GM12878 (cell line): ENCODE measurements around the gene CPNE6. TPM values are rescaled to one million over a fixed set of nuclear protein-coding genes. Genes with fewer than 3 reads are reported as not detected.

ENCODE experiments used
- ATAC-seq: fragments of 200-7000 bp; cut with Tn5 transposase; 3 replicates; pipeline ENCODE4 v1.9.1; 2020; ENCODE audit warnings: mild to moderate bottlenecking, moderate library complexity
- BruUV-seq: library from RNA; stranded (reverse); fragments of 400-500 nt; replicated peaks from 2 replicates; lab custom pipeline; 2021; lab: Mats Ljungman, UMichigan
- CTCF ChIA-PET: fragments of 300-600 bp; sonication (Branson Sonifier 250); formaldehyde crosslinking; extraction: SDS; loops from one replicate; lab custom pipeline; 2021; ENCODE audit warnings: inconsistent platforms; lab: Yijun Ruan, JAX
- POLR2A ChIA-PET: fragments of 350-600 bp; formaldehyde crosslinking; extraction: SDS; loops from one replicate; lab custom pipeline; 2021; ENCODE audit warnings: inconsistent platforms; lab: Charles Lee
- RAD21 ChIA-PET: fragments of 300-600 bp; sonication (Branson Sonifier 250); formaldehyde crosslinking; loops from one replicate; lab custom pipeline; 2023; ENCODE audit warnings: antibody characterized with exemption; ENCODE audit not compliant: unreplicated experiment; lab: Charles Lee
- SMC1A ChIA-PET: fragments of 300-600 bp; sonication (Branson Sonifier 250); formaldehyde crosslinking; loops from one replicate; lab custom pipeline; 2023; ENCODE audit not compliant: unreplicated experiment, uncharacterized antibody; lab: Charles Lee
- DNase-seq: peaks from one replicate; pipeline ENCODE4 v3.0.0-alpha.2; 2011; ENCODE audit warnings: low read depth, low spot score
- FAIRE-seq: peaks from 3 replicates; lab custom pipeline; 2011; peaks lifted over from hg19 to GRCh38; lab: Jason Lieb, UNC
- H2AFZ ChIP-seq: 2 replicates; pipeline ENCODE4 v1.6.0; 2011; ENCODE audit warnings: low read depth, low read length, control low read depth; ENCODE audit not compliant: control insufficient read depth
- H3K27ac ChIP-seq: 2 replicates; pipeline ENCODE4 v1.5.1; 2011; ENCODE audit warnings: control low read depth; ENCODE audit not compliant: control insufficient read depth, insufficient read depth
- H3K27me3 ChIP-seq, 2 experiments: replicated peaks in 1 of 2; 2 replicates each; pipeline versions ENCODE4 v1.6.0 to v1.6.1; 2011; ENCODE audit warnings: low read length in 1 of 2; ENCODE audit not compliant: control insufficient read depth in 2 of 2, insufficient read depth in 2 of 2
- H3K36me3 ChIP-seq, 2 experiments: 2 replicates each; pipeline ENCODE4 v1.5.1; 2011; ENCODE audit warnings: low read length in 1 of 2; ENCODE audit not compliant: control insufficient read depth in 2 of 2, insufficient read depth in 2 of 2
- H3K4me1 ChIP-seq: 2 replicates; pipeline ENCODE4 v1.6.1; 2011; ENCODE audit warnings: mild to moderate bottlenecking, low read length, moderate library complexity, mixed read lengths; ENCODE audit not compliant: control insufficient read depth, insufficient read depth
- H3K4me2 ChIP-seq: 2 replicates; pipeline ENCODE4 v1.6.0; 2011; ENCODE audit warnings: control low read depth; ENCODE audit not compliant: control insufficient read depth, insufficient read depth
- H3K4me3 ChIP-seq: fragments of 200-600 bp; sonication (generic); 2 replicates; pipeline ENCODE4 v1.5.1; 2016
- H3K79me2 ChIP-seq: 2 replicates; pipeline ENCODE4 v1.6.0; 2011; ENCODE audit warnings: low read length; ENCODE audit not compliant: control insufficient read depth, insufficient read depth
- H3K9ac ChIP-seq: 2 replicates; pipeline ENCODE4 v1.8.0; 2011; ENCODE audit warnings: low read length, control low read depth, mixed read lengths; ENCODE audit not compliant: control insufficient read depth, insufficient read depth
- H3K9me3 ChIP-seq: replicated peaks from 3 replicates; pipeline ENCODE4 v1.5.1; 2011; ENCODE audit warnings: mild to moderate bottlenecking, low read length; ENCODE audit not compliant: control insufficient read depth, insufficient read depth
- H4K20me1 ChIP-seq: 2 replicates; pipeline ENCODE4 v1.6.0; 2011; ENCODE audit not compliant: control insufficient read depth, insufficient read depth
- BACH1 ChIP-seq: fragments of 450-650 bp; IDR thresholded peaks from 2 replicates; pipeline ENCODE4 v1.6.1; 2017; ENCODE audit warnings: mild to moderate bottlenecking, borderline replicate concordance
- BCL11A ChIP-seq: IDR thresholded peaks from 2 replicates; pipeline ENCODE4 v1.6.1; 2011; ENCODE audit warnings: low read depth, low read length
- CBX3 ChIP-seq: fragments of 200-600 bp; sonication (generic); IDR thresholded peaks from 2 replicates; pipeline ENCODE4 v1.6.1; 2016; ENCODE audit warnings: low read depth, borderline replicate concordance
- DPF2 ChIP-seq: fragments of 450-650 bp; IDR thresholded peaks from 2 replicates; pipeline ENCODE4 v1.6.1; 2017; ENCODE audit warnings: mild to moderate bottlenecking
- HCFC1 ChIP-seq: fragments of 150-350 bp; IDR thresholded peaks from 2 replicates; pipeline ENCODE4 v1.6.1; 2014; ENCODE audit warnings: low read length
- HDAC6 ChIP-seq: fragments of 200-600 bp; sonication (generic); IDR thresholded peaks from one replicate; pipeline ENCODE4 v1.8.0; 2017; ENCODE audit warnings: antibody characterized with exemption; ENCODE audit not compliant: unreplicated experiment
- IKZF1 ChIP-seq: fragments of 450-650 bp; conservative IDR thresholded peaks from 2 replicates; pipeline ENCODE4 v1.6.1; 2017; ENCODE audit warnings: antibody characterized with exemption, mild to moderate bottlenecking
- KLF5 ChIP-seq: fragments of 450-650 bp; IDR thresholded peaks from 2 replicates; pipeline ENCODE4 v1.6.1; 2014; ENCODE audit warnings: mild to moderate bottlenecking; ENCODE audit not compliant: partially characterized antibody
- MTA2 ChIP-seq: fragments of 450-650 bp; IDR thresholded peaks from 2 replicates; pipeline ENCODE4 v1.6.1; 2016; ENCODE audit warnings: low read depth, mild to moderate bottlenecking, moderate library complexity
- RBBP5 ChIP-seq: fragments of 200-600 bp; sonication (generic); conservative IDR thresholded peaks from 2 replicates; pipeline ENCODE4 v1.6.1; 2016
- RCOR1 ChIP-seq: conservative IDR thresholded peaks from 2 replicates; pipeline ENCODE4 v1.6.1; 2012; ENCODE audit warnings: low read depth, low read length, improper control_type of control experiment
- WRNIP1 ChIP-seq: IDR thresholded peaks from 2 replicates; pipeline ENCODE4 v1.6.1; 2011; ENCODE audit warnings: low read depth, low read length, improper control_type of control experiment, borderline replicate concordance
- WGBS: methylation state at CpG from one replicate; pipeline ENCODE4 v1.1.6; 2016; ENCODE audit warnings: low lambda C conversion rate; ENCODE audit not compliant: insufficient replicate concordance, insufficient coverage; ENCODE audit errors: missing lambda C conversion rate; 5-methylcytosine and 5-hydroxymethylcytosine counted together
- in situ Hi-C: fragments of 300-500 bp; cut with MboI; formaldehyde crosslinking; loops from 9 replicates; pipeline ENCODE4 v1.14.3; 2018; ENCODE audit warnings: mixed read lengths
- intact Hi-C: fragments of 100-400 bp; cut with micrococcal nuclease; formaldehyde crosslinking; loops from one replicate; pipeline ENCODE4 v1.14.2; 2022; ENCODE audit not compliant: unreplicated experiment
- polyA plus RNA-seq, 11 experiments: library from polyadenylated mRNA; depleted of rRNA in 4 of 11; unstranded in 6 of 11; stranded (reverse) in 5 of 11; fragments of >200 nt; fragmentation: Nextera tagmentation in 4 of 11; fragmentation: Illumina TruSeq in 1 of 11; extraction: Ambion mirVana in 4 of 11; extraction: Trizol in 1 of 11; gene quantifications; 1 replicate in 1 of 11; 2 replicates in 10 of 11; pipeline versions ENCODE4 v1.2.1 to v1.2.3, GENCODE V29; 2011 to 2016; ENCODE audit warnings: inconsistent platforms in 2 of 11, missing spikeins in 2 of 11, low read depth in 1 of 11
- total RNA-seq, 4 experiments: library from RNA; depleted of rRNA in 3 of 4; stranded (reverse); fragments of >200 nt in 3 of 4; fragmentation: Illumina TruSeq in 1 of 4; extraction: Trizol in 1 of 4; gene quantifications; 2 replicates each; pipeline versions ENCODE4 v1.2.1 to v1.2.3, GENCODE V29; 2013 to 2021
- TF ChIP-seq, protein P1 (sequence below): fragments of 450-650 bp; IDR thresholded peaks from 2 replicates; pipeline ENCODE4 v1.6.1; 2017; ENCODE audit warnings: borderline replicate concordance
- TF ChIP-seq, protein P2 (sequence below): IDR thresholded peaks from 2 replicates; pipeline ENCODE4 v1.6.1; 2011; ENCODE audit warnings: borderline replicate concordance, low read depth, mild to moderate bottlenecking, moderate library complexity, low read length; ENCODE audit not compliant: insufficient read depth, poor library complexity, severe bottlenecking
- TF ChIP-seq, protein P3 (sequence below): IDR thresholded peaks from 2 replicates; pipeline ENCODE4 v1.6.1; 2011; ENCODE audit warnings: low read depth, low read length, improper control_type of control experiment, borderline replicate concordance

CPNE6 gene
- total and polyA plus RNA-seq, 10 of the 15 experiments (the other 5 are each of a cell fraction or from before 2014, with no cell fraction given) = 0.06 to 0.43 (median 0.18) TPM; not detected in 3

DNA sequence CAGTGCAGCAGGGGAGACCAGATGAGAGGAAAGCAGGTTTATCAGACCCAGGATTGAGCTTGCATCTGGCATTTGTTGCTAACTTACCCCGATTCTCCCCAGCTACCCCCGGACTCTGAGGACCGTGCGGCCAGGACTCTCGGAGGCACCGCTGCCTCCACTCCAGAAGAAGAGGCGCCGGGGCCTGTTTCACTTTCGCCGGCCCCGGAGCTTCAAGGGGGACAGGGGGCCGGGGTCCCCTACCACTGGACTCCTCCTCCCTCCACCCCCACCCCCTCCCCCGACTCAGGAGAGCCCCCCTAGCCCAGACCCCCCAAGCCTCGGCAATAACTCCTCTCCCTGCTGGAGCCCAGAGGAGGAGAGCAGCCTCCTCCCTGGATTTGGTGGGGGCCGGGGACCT lies 6.5 kb upstream of the CPNE6 start:
- RAD21 ChIA-PET = no interaction called here
- Histone ChIP-seq H3K9ac (no peak overlapping the region), H2AFZ (no peak overlapping the region), H4K20me1 (no peaks in the 10 kb centered on the region), H3K4me3 (no peak overlapping the region), H3K9me3 (no peaks in the 10 kb centered on the region), H3K4me2 (no peak overlapping the region), H3K27ac (no peak overlapping the region), H3K27me3 (peaks cover 0 to 2% of the 10 kb centered on the region in 2 experiments; a peak in 3 of 4 replicates), H3K4me1 (no peaks in the 10 kb centered on the region), H3K36me3 (no peaks in the 10 kb centered on the region), H3K79me2 (no peaks in the 10 kb centered on the region)
- DNase-seq = no peak
- CTCF ChIA-PET = interaction anchor here (1.1 to 1.5 kb wide), 2 partner anchors 16 to 27 kb away, joined by 3 read pairs; no protein-coding TSS in a partner anchor
- TF ChIP-seq, protein P1, sequence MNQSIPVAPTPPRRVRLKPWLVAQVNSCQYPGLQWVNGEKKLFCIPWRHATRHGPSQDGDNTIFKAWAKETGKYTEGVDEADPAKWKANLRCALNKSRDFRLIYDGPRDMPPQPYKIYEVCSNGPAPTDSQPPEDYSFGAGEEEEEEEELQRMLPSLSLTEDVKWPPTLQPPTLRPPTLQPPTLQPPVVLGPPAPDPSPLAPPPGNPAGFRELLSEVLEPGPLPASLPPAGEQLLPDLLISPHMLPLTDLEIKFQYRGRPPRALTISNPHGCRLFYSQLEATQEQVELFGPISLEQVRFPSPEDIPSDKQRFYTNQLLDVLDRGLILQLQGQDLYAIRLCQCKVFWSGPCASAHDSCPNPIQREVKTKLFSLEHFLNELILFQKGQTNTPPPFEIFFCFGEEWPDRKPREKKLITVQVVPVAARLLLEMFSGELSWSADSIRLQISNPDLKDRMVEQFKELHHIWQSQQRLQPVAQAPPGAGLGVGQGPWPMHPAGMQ = no peak
- TF ChIP-seq CBX3 (no peak), IKZF1 (no peak), RBBP5 (no peak), HDAC6 (no peak)
- in situ Hi-C loops (no loop called here), intact Hi-C loops (no loop called here)
- SMC1A ChIA-PET = interaction anchor here (1.6 kb wide), 1 partner anchor 44 kb away, joined by 5 read pairs; no protein-coding TSS in a partner anchor
- POLR2A ChIA-PET = no interaction called here
- no peak for ATAC-seq
- FAIRE-seq = no peak
- 74% methylated on average over 9 of the region's 15 CpGs for WGBS
- no TSS peak for BruUV-seq

DNA sequence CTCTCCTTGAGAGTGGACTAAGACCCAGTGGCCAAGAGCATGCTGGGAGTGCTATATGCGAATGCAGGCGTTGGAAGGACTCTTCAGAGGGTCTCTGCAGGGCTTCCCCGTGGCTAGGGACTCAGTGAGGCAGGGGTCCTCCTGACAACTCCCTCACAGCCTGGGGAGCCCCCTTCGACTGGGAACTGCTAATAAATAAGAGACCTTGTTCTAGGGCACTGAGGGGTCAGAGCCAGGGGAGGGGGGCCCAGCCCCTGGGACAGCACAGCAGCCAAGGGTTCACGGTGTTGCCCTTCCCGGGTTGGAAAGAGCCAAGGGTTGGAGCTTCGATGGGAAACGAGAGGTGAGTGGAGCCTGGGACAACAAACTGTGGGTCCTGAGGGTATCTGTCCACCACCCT lies 6.0 kb upstream of the CPNE6 start:
- Histone ChIP-seq H3K9me3 (no peaks in the 10 kb centered on the region), H3K4me2 (no peak overlapping the region), H3K27me3 (peaks cover 0 to 2% of the 10 kb centered on the region in 2 experiments; a peak in 3 of 4 replicates), H3K27ac (no peak overlapping the region), H2AFZ (no peak overlapping the region), H3K4me3 (no peak overlapping the region), H4K20me1 (no peaks in the 10 kb centered on the region; the same call in 1 of the 2 replicates), H3K36me3 (no peaks in the 10 kb centered on the region), H3K79me2 (no peaks in the 10 kb centered on the region), H3K4me1 (no peaks in the 10 kb centered on the region), H3K9ac (no peak overlapping the region)
- no peak for DNase-seq
- BruUV-seq = no TSS peak
- CTCF ChIA-PET = interaction anchor here (1.0 to 2.1 kb wide), 5 partner anchors 15 to 477 kb away, joined by 3 to 6 read pairs (median 3); no protein-coding TSS in a partner anchor
- POLR2A ChIA-PET = no interaction called here
- FAIRE-seq = no peak
- intact Hi-C loops (no loop called here), in situ Hi-C loops (no loop called here)
- SMC1A ChIA-PET = interaction anchor here (0.9 to 1.6 kb wide), 2 partner anchors 25 to 43 kb away, joined by 3 to 5 read pairs; no protein-coding TSS in a partner anchor
- WGBS = 19% methylated on average over 8 of the region's 8 CpGs
- RAD21 ChIA-PET = interaction anchor here (1.4 kb wide), 1 partner anchor 17 kb away, joined by 3 read pairs; no protein-coding TSS in a partner anchor
- no peak for ATAC-seq
- TF ChIP-seq MTA2 = no peak
- no peak for TF ChIP-seq KLF5
- no peak for TF ChIP-seq DPF2
- TF ChIP-seq, protein P2, sequence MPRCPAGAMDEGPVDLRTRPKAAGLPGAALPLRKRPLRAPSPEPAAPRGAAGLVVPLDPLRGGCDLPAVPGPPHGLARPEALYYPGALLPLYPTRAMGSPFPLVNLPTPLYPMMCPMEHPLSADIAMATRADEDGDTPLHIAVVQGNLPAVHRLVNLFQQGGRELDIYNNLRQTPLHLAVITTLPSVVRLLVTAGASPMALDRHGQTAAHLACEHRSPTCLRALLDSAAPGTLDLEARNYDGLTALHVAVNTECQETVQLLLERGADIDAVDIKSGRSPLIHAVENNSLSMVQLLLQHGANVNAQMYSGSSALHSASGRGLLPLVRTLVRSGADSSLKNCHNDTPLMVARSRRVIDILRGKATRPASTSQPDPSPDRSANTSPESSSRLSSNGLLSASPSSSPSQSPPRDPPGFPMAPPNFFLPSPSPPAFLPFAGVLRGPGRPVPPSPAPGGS = no peak
- no peak for TF ChIP-seq RCOR1
- TF ChIP-seq BCL11A = no peak
- TF ChIP-seq HCFC1 = no peak
- TF ChIP-seq BACH1 = no peak
- TF ChIP-seq, protein P3, sequence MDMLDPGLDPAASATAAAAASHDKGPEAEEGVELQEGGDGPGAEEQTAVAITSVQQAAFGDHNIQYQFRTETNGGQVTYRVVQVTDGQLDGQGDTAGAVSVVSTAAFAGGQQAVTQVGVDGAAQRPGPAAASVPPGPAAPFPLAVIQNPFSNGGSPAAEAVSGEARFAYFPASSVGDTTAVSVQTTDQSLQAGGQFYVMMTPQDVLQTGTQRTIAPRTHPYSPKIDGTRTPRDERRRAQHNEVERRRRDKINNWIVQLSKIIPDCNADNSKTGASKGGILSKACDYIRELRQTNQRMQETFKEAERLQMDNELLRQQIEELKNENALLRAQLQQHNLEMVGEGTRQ = no peak
- TF ChIP-seq WRNIP1 = no peak
